ENCODE results near the gene NRF1. TPM values are rescaled to one million over a fixed set of nuclear protein-coding genes. Genes with fewer than 3 reads are reported as not detected.
A peak's percentile ranks its signal among the peaks of the same experiment; 100 is the strongest.

NRF1 gene
- total and polyA plus RNA-seq, 2 of the 13 experiments (the other 11 are each of a cell fraction or from before 2014, with no cell fraction given) = 9.3 to 10.1 TPM

GRCh38 chr7:129780257-129780973 lies 168.9 kb downstream of the NRF1 start (continued):
- no peak for TF ChIP-seq RBFOX2 (IDR thresholded peaks at IDR 0.05; ENCODE audit: low read depth, low read length)
- TF ChIP-seq SAP130 (CRISPR knock-in tag; IDR thresholded peaks at IDR 0.05; ENCODE audit: low read depth) = peak; percentile 3; the same call in 1 of the 2 replicates
- TF ChIP-seq RXRA (CRISPR knock-in tag; IDR thresholded peaks at IDR 0.05) = 0 out of 2 replicates have a peak, but pooled peaks have one; percentile 9
- 0 out of 2 replicates have a peak, but pooled peaks have one; percentile 46 for TF ChIP-seq CBFB (CRISPR knock-in tag; IDR thresholded peaks at IDR 0.05)
- TF ChIP-seq CCAR2 (optimal IDR thresholded peaks at IDR 0.05; ENCODE audit: low read depth, low read length) = no peak
- TF ChIP-seq TCF12 (IDR thresholded peaks at IDR 0.05) = no peak
- no peak for TF ChIP-seq TCF12 (CRISPR knock-in tag; IDR thresholded peaks at IDR 0.05)
- TF ChIP-seq ZNF460 (CRISPR knock-in tag; IDR thresholded peaks at IDR 0.05; ENCODE audit: borderline replicate concordance) = no peak
- no peak for TF ChIP-seq SPEN (CRISPR knock-in tag; IDR thresholded peaks at IDR 0.05; ENCODE audit: low read depth)
- TF ChIP-seq ZSCAN25 (CRISPR knock-in tag; IDR thresholded peaks at IDR 0.05) = 0 out of 2 replicates have a peak, but pooled peaks have one; percentile 14
- TF ChIP-seq, protein P1, sequence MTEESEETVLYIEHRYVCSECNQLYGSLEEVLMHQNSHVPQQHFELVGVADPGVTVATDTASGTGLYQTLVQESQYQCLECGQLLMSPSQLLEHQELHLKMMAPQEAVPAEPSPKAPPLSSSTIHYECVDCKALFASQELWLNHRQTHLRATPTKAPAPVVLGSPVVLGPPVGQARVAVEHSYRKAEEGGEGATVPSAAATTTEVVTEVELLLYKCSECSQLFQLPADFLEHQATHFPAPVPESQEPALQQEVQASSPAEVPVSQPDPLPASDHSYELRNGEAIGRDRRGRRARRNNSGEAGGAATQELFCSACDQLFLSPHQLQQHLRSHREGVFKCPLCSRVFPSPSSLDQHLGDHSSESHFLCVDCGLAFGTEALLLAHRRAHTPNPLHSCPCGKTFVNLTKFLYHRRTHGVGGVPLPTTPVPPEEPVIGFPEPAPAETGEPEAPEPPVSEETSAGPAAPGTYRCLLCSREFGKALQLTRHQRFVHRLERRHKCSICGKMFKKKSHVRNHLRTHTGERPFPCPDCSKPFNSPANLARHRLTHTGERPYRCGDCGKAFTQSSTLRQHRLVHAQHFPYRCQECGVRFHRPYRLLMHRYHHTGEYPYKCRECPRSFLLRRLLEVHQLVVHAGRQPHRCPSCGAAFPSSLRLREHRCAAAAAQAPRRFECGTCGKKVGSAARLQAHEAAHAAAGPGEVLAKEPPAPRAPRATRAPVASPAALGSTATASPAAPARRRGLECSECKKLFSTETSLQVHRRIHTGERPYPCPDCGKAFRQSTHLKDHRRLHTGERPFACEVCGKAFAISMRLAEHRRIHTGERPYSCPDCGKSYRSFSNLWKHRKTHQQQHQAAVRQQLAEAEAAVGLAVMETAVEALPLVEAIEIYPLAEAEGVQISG (CRISPR knock-in tag; IDR thresholded peaks at IDR 0.05) = 0 out of 2 replicates have a peak, but pooled peaks have one; percentile 2
- TF ChIP-seq, protein P2, sequence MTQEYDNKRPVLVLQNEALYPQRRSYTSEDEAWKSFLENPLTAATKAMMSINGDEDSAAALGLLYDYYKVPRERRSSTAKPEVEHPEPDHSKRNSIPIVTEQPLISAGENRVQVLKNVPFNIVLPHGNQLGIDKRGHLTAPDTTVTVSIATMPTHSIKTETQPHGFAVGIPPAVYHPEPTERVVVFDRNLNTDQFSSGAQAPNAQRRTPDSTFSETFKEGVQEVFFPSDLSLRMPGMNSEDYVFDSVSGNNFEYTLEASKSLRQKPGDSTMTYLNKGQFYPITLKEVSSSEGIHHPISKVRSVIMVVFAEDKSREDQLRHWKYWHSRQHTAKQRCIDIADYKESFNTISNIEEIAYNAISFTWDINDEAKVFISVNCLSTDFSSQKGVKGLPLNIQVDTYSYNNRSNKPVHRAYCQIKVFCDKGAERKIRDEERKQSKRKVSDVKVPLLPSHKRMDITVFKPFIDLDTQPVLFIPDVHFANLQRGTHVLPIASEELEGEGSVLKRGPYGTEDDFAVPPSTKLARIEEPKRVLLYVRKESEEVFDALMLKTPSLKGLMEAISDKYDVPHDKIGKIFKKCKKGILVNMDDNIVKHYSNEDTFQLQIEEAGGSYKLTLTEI (CRISPR knock-in tag; conservative IDR thresholded peaks at IDR 0.05) = no peak
- no peak for TF ChIP-seq ARNT (IDR thresholded peaks at IDR 0.05)
- TF ChIP-seq, protein P3, sequence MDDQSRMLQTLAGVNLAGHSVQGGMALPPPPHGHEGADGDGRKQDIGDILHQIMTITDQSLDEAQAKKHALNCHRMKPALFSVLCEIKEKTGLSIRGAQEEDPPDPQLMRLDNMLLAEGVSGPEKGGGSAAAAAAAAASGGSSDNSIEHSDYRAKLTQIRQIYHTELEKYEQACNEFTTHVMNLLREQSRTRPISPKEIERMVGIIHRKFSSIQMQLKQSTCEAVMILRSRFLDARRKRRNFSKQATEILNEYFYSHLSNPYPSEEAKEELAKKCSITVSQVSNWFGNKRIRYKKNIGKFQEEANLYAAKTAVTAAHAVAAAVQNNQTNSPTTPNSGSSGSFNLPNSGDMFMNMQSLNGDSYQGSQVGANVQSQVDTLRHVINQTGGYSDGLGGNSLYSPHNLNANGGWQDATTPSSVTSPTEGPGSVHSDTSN (CRISPR knock-in tag; IDR thresholded peaks at IDR 0.05; ENCODE audit: borderline replicate concordance) = no peak
- TF ChIP-seq, protein P4, sequence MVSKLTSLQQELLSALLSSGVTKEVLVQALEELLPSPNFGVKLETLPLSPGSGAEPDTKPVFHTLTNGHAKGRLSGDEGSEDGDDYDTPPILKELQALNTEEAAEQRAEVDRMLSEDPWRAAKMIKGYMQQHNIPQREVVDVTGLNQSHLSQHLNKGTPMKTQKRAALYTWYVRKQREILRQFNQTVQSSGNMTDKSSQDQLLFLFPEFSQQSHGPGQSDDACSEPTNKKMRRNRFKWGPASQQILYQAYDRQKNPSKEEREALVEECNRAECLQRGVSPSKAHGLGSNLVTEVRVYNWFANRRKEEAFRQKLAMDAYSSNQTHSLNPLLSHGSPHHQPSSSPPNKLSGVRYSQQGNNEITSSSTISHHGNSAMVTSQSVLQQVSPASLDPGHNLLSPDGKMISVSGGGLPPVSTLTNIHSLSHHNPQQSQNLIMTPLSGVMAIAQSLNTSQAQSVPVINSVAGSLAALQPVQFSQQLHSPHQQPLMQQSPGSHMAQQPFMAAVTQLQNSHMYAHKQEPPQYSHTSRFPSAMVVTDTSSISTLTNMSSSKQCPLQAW (CRISPR knock-in tag; IDR thresholded peaks at IDR 0.05) = 0 out of 2 replicates have a peak, but pooled peaks have one; percentile 12
- TF ChIP-seq ZMAT5 (CRISPR knock-in tag; IDR thresholded peaks at IDR 0.05; ENCODE audit: borderline replicate concordance, low read depth) = no peak
- TF ChIP-seq NFATC3 (CRISPR knock-in tag; IDR thresholded peaks at IDR 0.05) = no peak
- TF ChIP-seq, protein P5, sequence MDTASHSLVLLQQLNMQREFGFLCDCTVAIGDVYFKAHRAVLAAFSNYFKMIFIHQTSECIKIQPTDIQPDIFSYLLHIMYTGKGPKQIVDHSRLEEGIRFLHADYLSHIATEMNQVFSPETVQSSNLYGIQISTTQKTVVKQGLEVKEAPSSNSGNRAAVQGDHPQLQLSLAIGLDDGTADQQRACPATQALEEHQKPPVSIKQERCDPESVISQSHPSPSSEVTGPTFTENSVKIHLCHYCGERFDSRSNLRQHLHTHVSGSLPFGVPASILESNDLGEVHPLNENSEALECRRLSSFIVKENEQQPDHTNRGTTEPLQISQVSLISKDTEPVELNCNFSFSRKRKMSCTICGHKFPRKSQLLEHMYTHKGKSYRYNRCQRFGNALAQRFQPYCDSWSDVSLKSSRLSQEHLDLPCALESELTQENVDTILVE (CRISPR knock-in tag; IDR thresholded peaks at IDR 0.05) = no peak
- peak; percentile 65 for TF ChIP-seq NFYC (CRISPR knock-in tag; IDR thresholded peaks at IDR 0.05)
- TF ChIP-seq ZNF225 (CRISPR knock-in tag; IDR thresholded peaks at IDR 0.05) = no peak
- no peak for TF ChIP-seq ELF3 (CRISPR knock-in tag; IDR thresholded peaks at IDR 0.05)
- no peak for TF ChIP-seq NCOR1 (IDR thresholded peaks at IDR 0.05; ENCODE audit: borderline replicate concordance, low read length)
